Kidney glomerular epithelial cell (primary cell): ENCODE measurements around the gene ARHGEF38.
"Not testable (repeated sequence)": the region's sequence is repeated elsewhere in the genome, so short reads cannot be mapped to it uniquely, and the experiment has no call there.

Experiments used
- DNase-seq: peaks from one replicate; lab custom pipeline; 2025; lab: John Stamatoyannopoulos, UW

ARHGEF38 gene

DNA sequence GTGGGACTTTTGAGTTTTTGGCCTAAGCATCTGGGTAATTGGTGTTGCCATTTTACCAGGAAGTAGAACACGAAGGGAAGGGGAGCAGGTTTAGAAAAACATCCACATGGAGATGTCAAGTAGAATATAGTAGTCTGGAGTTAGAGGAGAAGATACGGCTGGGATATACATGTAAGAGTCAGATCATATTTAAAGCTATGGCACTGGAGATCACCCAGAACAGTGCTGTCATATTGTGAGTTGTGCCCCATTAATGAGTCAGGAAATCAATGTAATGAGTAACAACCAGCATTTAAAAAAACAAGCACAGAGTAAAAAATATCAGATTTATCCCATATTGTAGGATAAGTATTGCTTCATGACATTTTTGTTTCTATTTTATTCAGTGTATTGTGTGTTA lies 160.3 kb downstream of the ARHGEF38 start:
- no peak for DNase-seq

DNA sequence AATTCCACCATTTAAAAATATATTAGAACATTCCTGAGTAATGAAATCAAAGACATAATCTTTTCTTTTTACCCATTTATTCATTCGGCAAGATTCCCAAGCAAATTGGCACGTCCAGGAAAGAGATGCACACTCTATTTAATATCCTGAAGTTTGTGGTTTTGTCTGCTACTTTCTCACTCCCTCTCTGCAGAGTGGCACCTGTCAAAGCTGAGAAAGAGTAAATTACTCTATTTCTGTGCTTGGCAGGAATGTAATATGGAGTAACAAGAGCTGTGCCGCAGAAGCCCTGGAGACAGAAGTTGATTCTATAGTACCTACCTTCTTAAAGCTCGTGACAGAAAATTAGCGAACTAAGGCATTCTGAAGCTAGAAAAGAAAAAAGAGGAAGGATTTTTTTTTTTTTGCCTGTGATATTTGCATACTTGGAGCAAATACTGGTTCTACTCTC lies 161.7 kb downstream of the ARHGEF38 start:
- DNase-seq = peak; percentile 27

DNA sequence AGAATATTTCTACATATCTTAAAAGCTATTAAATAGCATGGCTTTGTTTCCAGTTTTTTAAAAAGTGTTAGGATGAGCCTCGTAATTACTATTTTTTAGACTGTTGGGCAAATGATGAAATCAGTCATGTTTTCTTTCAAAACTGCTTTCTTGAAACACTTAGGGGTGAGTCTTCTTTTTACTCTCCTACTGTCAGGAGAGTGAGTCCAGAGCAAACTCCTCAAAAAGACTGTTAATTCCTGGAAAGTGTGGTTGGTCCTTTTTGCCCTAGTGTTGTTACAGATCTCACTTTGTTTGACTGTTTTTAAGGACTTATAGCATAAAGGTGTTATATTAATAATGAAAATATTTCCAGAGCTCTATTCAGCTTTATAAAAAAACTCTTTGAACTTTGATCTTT lies 162.5 kb downstream of the ARHGEF38 start:
- no peak for DNase-seq

DNA sequence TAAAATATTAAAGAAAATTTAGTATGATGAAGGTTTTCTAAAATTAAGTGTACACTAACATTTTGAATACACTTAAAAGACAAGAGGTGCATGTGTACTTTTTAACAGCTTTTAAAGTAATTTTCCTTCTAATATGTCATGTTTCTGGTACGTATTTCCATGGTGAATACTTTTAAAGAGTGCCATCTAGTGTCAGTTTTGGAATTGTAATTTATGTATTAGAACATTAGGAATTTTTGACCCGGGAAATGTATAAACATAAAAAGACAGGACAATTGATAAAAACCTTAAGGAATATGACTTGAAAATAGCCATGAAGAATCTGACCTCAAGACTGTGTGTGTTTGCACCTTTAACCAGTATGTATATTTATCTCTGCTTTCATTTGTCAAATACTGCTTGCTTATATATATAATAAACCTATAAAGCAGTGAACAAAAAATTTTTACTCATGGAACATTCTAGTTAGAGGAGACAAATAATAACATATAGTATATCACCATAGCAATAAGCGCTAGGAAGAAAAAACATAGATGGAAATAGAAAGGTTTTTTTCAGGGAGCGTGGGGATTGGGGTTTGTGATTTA lies 163.4 kb downstream of the ARHGEF38 start:
- DNase-seq = peak; percentile 52

DNA sequence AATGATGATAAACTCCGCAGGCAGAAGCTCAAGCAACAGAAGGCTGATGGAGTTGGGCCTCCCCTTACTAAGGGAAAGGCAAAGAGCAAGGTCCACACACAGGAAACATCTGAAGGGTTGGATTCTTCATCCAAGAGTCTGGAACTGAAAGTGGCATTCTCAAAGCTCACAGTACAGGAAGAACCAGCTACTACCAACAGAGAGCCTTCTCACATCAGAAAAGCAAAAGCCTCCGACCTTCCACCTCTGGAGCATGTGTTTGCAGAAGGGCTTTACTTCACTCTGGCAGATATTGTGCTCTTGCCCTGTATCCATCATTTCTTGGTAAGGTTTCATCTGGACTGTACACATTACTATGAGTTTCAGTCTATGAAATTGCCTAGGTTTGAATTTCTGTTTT lies 166.8 kb downstream of the ARHGEF38 start:
- DNase-seq = no peak

DNA sequence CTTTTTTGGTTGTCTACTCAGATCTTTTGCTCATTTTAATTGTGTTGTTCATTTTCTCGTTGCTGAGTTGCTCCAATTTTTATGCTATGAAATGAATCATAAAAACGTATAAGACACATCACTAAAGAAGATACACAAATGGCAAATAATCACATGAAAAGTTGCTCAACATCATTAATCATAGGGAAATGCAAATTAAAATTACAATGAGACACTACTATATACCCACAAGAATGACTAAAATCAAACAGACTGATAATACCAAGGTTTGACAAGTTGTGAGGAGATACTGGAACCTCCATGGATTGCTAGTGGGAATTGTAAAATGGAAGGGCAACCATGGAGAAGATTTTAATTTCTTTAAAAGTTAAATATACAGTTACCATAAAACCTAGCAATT lies 173.2 kb downstream of the ARHGEF38 start:
- DNase-seq = no peak

DNA sequence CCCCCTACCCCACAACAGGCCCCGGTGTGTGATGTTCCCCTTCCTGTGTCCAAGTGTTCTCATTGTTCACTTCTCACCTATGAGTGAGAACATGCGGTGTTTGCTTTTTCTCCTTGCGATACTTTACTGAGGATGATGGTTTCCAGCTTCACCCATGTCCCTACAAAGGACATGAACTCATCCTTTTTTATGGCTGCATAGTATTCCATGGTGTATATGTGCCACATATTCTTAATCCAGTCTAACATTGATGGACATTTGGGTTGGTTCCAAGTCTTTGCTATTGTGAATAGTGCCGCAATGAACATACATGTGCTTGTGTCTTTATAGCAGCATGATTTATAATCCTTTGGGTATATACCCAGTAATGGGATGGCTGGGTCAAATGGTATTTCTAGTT lies 177.5 kb downstream of the ARHGEF38 start:
- DNase-seq = not testable (repeated sequence)
